ENCODE measurements around the gene NFKBIL1. TPM values are rescaled to one million over a fixed set of nuclear protein-coding genes. Genes with fewer than 3 reads are reported as not detected.

The NFKBIL1 gene
- total and polyA plus RNA-seq, 9 of the 15 experiments (the other 6 are each of a cell fraction or from before 2014, with no cell fraction given), result 0.49 to 33.1 (median 7.6) TPM

- peaks cover 11% of the 10 kb centered on the region; the same call in 2 of the 3 replicates for H3K36me3 ChIP-seq (ENCODE audit: control insufficient read depth, insufficient read depth, low read length)
- intact Hi-C loops (cut with micrococcal nuclease) (loop anchor here (5.0 kb wide), 1 partner anchor 33 kb away; no protein-coding TSS in a partner anchor), in situ Hi-C loops (cut with MboI) (loop anchor here (25.0 kb wide), 1 partner anchor 1437 kb away; the partner anchor contains the start of genes BRD2 and HLA-DMA)
- peak overlapping the region; percentile 26 to 82; a peak in 1 of 4 replicates for H3K9ac ChIP-seq (ENCODE audit: insufficient read depth in 1 of 2, low read depth in 2 of 2, low read length in 2 of 2)
- no peak overlapping the region for H3K4me3 ChIP-seq
- WGBS (ENCODE audit: insufficient coverage, low coverage, missing lambda C conversion rate), result 27% methylated on average over 8 of the region's 8 CpGs
- H3K9me3 ChIP-seq (replicated peaks; ENCODE audit: control insufficient read depth, insufficient read depth, low read depth, low read length), result no peaks in the 10 kb centered on the region
- 0 out of 2 replicates have a peak, but pooled peaks cover 1% of the 10 kb centered on the region for H4K20me1 ChIP-seq (replicated peaks; ENCODE audit: control insufficient read depth, insufficient read depth, low read length)
- peaks cover 10 to 20% of the 10 kb centered on the region in 2 experiments for H3K4me1 ChIP-seq (replicated peaks in 1 of 2; ENCODE audit: control insufficient read depth in 2 of 2, insufficient read depth in 2 of 2, low read length in 2 of 2)
- no peaks in the 10 kb centered on the region for H3K9me1 ChIP-seq (ENCODE audit: control insufficient read depth, insufficient read depth, low read length)
- no peaks in the 10 kb centered on the region for H3K79me2 ChIP-seq (ENCODE audit: control insufficient read depth, insufficient read depth, low read length)
- peak overlapping the region; percentile 75 for H2AFZ ChIP-seq (ENCODE audit: low read depth, low read length)
- CTCF ChIA-PET (ENCODE audit: low intra/inter-chr PET ratio), result interaction anchor here (0.6 kb wide), 1 partner anchor 21 kb away, joined by 4 read pairs; no protein-coding TSS in a partner anchor
- DNase-seq (ENCODE audit: extremely low read depth in 1 of 4, low spot score in 3 of 4) (peak in 2 of 4 experiments; percentile 55 to 56), ATAC-seq (no peak), FAIRE-seq (no peak)
- no TSS peak for BruUV-seq (replicated peaks)
- POLR2A ChIA-PET, result interaction anchor here (0.8 to 4.9 kb wide), 7 partner anchors 8 to 433 kb away, joined by 3 to 27 read pairs (median 3); partner anchors contain the start of genes DDX39B, MICB and TNF
- H3K27ac ChIP-seq (ENCODE audit: extremely low read depth, low read depth, low read length), result peak overlapping the region; percentile 66; the same call in 2 of the 3 replicates
- H3K27me3 ChIP-seq (ENCODE audit: control insufficient read depth in 2 of 2, insufficient read depth in 2 of 2, low read length in 2 of 2), result no peaks in the 10 kb centered on the region
- H3K4me2 ChIP-seq (ENCODE audit: insufficient read depth, low read length), result peak overlapping the region; percentile 50
- TF ChIP-seq CBFA2T3 (IDR thresholded peaks at IDR 0.05), result no peak
- TF ChIP-seq BRF1 (IDR thresholded peaks at IDR 0.05; ENCODE audit: borderline replicate concordance, extremely low read depth, insufficient read length), result no peak
- TF ChIP-seq FOSL1 (tag; conservative IDR thresholded peaks at IDR 0.05), result peak; percentile 93
- TF ChIP-seq TAL1 (IDR thresholded peaks at IDR 0.05), result peak; percentile 21; the same call in 1 of the 2 replicates
- TF ChIP-seq ADNP (tag; IDR thresholded peaks at IDR 0.05), result no peak
- TF ChIP-seq ARID2 (IDR thresholded peaks at IDR 0.05), result no peak
- TF ChIP-seq ARID3A (IDR thresholded peaks at IDR 0.05; ENCODE audit: borderline replicate concordance, low read depth, low read length), result peak; percentile 40; the same call in 1 of the 2 replicates
- peak; percentile 73 for TF ChIP-seq ARID1B (IDR thresholded peaks at IDR 0.05)
- TF ChIP-seq ZC3H11A (IDR thresholded peaks at IDR 0.05; ENCODE audit: low read depth, low read length), result no peak
- TF ChIP-seq GATAD2B (IDR thresholded peaks at IDR 0.05; ENCODE audit: borderline replicate concordance), result peak; percentile 25; the same call in 1 of the 2 replicates
- no peak for TF ChIP-seq EZH2 (IDR thresholded peaks at IDR 0.05; ENCODE audit: borderline replicate concordance, low read depth, low read length)
- 0 out of 2 replicates have a peak, but pooled peaks have one; percentile 51 for TF ChIP-seq LCOR (CRISPR knock-in tag; IDR thresholded peaks at IDR 0.05)
- TF ChIP-seq ILK (tag; IDR thresholded peaks at IDR 0.05; ENCODE audit: borderline replicate concordance, low read depth), result no peak
- no peak for TF ChIP-seq CCNT2 (IDR thresholded peaks at IDR 0.05; ENCODE audit: borderline replicate concordance, extremely low read depth, insufficient read length, low read depth, low read length)
- TF ChIP-seq ATF7 (IDR thresholded peaks at IDR 0.05), result peak; percentile 62; the same call in 1 of the 2 replicates
- TF ChIP-seq ZBTB33 (CRISPR knock-in tag; IDR thresholded peaks at IDR 0.05), result 0 out of 2 replicates have a peak, but pooled peaks have one; percentile 14
- TF ChIP-seq FOXP1 (CRISPR knock-in tag; IDR thresholded peaks at IDR 0.05), result no peak
- no peak for TF ChIP-seq WHSC1 (IDR thresholded peaks at IDR 0.05; ENCODE audit: low read length)
- peak; percentile 75; the same call in 1 of the 2 replicates for TF ChIP-seq SMARCE1 (IDR thresholded peaks at IDR 0.05)
- no peak for TF ChIP-seq TARDBP (IDR thresholded peaks at IDR 0.05)
- TF ChIP-seq DIDO1 (tag; IDR thresholded peaks at IDR 0.05; ENCODE audit: low read depth), result no peak
- no peak for TF ChIP-seq IRF2 (CRISPR knock-in tag; IDR thresholded peaks at IDR 0.05)
Measured at GRCh38 chr6:31525553-31525931, 21.9 kb upstream of the NFKBIL1 start.
